NT2/D1 (cell line): ENCODE results near the gene KRT82.

Experiments used
- SUZ12 ChIP-seq: IDR thresholded peaks from 2 replicates; pipeline ENCODE4 v1.6.1; 2011; ENCODE audit not compliant: insufficient read length, insufficient read depth; ENCODE audit errors: extremely low read depth
- YY1 ChIP-seq: IDR thresholded peaks from 2 replicates; pipeline ENCODE4 v1.6.1; 2011; ENCODE audit not compliant: insufficient read length, insufficient read depth
- ZNF274 ChIP-seq: IDR thresholded peaks from 2 replicates; pipeline ENCODE4 v1.6.1; 2011; ENCODE audit warnings: mild to moderate bottlenecking, low read depth, low read length

DNA sequence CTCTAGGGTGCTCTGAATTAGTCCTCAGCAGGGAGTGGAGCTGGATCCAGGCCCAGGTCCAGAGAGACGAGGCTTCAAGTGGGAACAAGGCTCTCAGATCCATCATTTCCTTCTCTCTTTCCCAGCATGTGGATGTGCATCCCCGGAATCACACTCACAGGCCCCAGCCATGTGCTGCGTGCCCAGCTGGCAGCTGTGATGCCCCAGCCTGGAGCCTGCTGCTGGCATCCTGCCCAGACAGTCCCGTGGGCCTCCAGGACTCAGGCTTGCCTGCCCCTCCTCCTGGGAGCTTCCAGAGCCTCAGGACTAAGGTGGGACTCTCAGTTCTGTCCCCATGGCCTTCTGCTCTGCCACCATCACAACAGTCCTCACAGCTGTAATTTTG lies 14.5 kb downstream of the KRT82 start:
- TF ChIP-seq ZNF274: no peak
- no peak for TF ChIP-seq YY1
- TF ChIP-seq SUZ12: no peak
